HT1080 (cell line): ENCODE data around the gene CLIC3. TPM values are rescaled to one million over a fixed set of nuclear protein-coding genes. Genes with fewer than 3 reads are reported as not detected.

Experiments used
- DNase-seq: peaks from one replicate; pipeline ENCODE4 v3.0.0-alpha.2; 2015; ENCODE audit warnings: low read depth
- total RNA-seq: library from RNA; depleted of rRNA; stranded (reverse); fragments of >200 nt; shearing (Covaris generic); gene quantifications from 2 replicates; pipeline ENCODE4 v1.2.3, GENCODE V29; 2014

The CLIC3 gene
- total RNA-seq, 1 experiment from 2014 or later, result 1.0 TPM

DNA sequence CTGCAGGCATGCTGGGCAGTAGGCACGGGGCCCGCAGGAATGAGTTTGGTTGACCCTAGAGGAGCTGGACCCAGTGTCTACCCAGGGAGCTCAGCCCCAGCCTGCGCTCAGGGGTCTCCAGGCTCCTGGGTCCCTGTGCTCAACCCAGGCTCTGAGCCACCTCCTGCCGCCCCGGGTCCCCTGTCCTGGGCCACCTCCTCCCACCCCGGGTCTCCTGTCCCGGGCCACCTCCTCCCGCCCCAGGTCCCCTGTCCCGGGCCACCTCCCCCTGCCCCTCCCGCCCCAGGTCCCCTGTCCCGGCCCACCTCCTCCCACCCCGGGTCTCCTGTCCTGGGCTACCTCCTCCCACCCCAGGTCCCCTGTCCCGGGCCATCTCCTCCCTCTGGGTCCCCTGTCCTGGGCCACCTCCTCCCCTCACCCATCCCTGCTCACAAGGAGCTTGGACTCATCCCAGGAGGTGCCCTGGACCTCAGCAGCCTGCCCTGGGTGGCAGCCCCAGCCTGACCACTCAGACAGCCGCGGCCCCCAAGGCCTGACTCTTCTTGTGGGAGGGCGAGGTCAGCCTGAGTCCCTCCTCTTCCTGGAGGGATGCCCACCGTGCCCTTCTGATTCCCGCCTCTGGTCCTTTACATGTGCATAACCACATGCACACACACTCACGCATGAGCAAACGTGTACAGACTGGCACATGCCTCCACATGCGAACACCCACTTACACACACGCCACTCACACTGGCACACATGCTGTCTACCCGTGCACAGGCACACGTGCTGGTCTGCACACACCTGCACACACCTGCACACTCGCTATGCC, 41.9 kb downstream of the CLIC3 start:
- DNase-seq, result no peak

DNA sequence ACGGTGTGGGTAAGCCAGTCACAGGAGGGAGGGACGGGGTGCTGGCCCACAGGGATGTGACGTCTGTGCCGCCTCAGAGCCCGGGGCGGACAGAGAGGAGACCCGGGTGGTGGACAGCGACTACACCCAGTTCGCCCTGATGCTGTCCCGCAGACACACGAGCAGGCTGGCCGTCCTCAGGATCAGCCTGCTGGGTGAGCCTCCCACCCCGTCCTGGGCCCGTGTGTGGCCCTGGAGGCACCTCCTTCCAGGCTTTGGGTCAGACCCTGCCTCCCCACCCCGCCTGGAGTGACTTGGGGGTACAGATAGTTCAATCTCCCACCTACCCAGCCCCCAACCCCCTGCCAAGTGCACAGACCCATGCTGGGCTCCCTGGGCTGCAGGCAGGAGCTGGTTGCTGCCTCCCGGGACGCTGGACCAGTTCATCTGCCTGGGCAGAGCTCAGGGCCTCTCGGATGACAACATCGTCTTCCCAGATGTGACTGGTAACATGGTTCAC, 42.5 kb downstream of the CLIC3 start:
- DNase-seq, result no peak

DNA sequence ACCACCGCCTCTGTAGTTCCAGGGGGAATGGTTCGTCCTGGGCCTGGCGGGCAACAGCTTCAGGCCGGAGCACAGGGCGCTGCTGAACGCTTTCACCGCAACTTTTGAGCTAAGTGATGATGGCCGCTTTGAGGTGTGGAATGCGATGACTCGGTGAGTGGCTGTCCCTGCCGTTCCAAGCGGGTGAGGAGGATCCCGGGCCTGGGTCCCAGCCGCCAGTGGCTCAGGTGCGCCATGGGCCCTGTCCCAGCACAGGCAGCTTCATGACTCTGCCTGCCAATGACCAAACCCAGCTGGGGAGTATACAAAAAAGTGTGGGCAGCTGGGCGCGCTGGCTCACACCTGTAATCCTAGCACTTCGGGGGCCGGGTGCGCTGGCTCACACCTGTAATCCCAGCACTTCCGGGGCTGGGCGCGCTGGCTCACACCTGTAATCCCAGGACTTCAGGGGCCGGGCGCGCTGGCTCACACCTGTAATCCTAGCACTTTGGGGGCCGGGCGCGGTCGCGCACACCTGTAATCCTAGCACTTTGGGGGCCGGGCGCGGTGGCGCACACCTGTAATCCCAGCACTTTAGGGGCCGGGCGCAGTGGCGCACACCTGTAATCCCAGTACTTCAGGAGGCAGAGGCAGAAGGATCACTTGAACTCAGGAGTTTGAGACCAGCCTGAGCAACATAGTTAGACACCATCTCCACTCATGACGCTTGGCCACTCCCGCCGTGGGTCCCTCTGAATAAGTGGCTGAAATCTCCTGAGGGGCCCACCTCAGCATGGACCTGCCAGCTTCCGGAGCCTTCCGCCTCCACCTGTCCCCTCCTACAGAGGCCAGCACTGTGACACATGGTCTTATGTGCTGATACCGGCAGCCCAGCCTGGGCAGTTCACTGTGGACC, 43.2 kb downstream of the CLIC3 start:
- DNase-seq, result no peak

DNA sequence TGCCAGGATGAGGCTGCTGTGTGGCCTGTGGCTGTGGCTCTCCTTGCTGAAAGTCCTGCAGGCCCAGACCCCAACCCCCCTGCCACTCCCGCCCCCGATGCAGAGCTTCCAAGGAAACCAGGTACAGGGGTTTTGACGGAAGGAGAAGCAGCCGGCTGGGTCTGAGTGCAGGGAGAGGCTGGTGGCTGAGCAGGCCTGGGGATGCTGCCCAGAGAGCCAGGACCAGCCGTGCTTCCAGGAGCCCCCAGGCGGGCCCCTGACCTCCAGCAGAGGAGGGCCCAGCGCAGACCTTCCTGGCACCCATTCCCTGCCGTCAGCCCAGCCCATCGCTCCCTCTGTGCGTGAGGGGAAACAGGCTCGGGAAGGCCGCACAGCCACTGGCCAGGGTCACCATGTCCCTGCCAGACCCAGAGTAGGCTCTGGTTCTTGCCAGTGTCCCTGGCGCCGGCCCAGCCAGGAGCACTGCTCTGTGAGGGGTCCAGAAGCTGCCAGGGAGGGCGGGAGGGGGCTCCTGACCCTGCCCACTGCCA, 44.0 kb downstream of the CLIC3 start:
- no peak for DNase-seq

DNA sequence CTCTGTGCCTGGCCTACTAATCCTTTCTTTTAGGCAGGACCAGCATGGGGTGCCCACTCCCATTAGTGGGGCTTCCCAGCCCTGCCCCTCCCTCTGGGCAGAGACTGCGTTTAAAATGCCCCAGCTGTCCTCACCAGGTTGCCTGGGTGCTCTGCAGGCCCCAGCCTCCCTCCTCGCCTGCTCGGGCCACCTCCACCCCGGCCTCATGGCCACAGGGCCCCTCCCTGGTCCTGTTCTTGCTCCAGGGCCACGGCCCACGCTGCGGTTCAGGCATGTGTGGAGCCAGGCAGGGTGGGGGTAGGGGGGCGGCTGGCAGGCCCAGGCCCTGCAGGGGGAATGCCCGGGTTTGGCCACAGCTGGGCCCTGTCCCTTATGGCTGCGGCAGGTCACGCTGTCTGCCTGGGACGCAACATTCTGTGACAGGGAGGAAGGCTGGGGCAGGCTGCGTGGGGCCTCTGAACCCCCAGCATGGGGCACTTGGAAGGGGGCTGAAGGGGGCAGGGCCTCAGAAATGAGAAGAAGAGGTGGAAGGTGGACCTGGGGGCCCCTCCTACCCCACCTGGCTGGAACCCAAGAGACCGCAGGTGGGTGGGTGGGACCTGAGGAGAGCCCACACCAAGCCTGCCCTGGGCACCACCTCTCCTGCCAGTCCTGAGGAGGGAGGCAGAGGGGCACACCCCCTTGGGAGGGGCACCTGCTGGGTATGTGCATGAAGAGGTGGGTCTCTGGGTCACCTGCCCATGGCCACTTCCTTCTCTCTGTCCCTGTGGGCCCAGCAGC, 44.6 kb downstream of the CLIC3 start, which contains the start of gene LCN12:
Gene LCN12, plus strand, starts transcription at position 733 of the 780 bp plus-strand sequence. CDS start 55 bp downstream, outside the sequence.
- no peak for DNase-seq

DNA sequence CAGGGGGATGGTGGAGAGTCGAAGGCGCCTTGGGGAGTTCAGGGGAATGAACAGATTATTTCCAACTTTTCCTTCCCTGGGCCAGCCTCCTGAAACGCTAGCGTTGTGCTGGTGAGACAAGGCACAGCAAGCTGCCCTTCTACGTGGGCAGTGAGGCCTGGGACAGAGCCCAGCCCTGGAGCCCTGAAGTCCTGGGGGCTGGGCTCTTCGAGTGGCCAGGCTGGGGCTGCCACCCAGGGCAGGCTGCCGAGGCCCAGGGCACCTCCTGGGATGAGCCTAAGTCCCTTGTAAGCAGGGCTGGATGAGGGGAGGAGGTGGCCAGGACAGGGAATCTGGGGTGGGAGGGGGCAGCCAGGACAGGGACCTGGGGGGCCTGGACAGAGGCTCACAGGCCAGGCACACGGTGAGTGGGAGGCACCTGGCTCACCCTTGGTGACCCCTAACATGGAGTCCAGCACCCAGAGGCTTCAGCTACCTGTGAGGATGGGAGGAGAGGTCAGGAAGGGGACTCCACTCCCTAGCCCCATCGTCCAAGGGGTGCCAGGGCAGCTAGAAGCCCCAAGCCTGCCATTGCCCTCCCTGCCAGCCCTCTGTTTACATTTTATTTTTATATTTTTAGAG, 45.6 kb downstream of the CLIC3 start:
- DNase-seq, result peak; percentile 20

DNA sequence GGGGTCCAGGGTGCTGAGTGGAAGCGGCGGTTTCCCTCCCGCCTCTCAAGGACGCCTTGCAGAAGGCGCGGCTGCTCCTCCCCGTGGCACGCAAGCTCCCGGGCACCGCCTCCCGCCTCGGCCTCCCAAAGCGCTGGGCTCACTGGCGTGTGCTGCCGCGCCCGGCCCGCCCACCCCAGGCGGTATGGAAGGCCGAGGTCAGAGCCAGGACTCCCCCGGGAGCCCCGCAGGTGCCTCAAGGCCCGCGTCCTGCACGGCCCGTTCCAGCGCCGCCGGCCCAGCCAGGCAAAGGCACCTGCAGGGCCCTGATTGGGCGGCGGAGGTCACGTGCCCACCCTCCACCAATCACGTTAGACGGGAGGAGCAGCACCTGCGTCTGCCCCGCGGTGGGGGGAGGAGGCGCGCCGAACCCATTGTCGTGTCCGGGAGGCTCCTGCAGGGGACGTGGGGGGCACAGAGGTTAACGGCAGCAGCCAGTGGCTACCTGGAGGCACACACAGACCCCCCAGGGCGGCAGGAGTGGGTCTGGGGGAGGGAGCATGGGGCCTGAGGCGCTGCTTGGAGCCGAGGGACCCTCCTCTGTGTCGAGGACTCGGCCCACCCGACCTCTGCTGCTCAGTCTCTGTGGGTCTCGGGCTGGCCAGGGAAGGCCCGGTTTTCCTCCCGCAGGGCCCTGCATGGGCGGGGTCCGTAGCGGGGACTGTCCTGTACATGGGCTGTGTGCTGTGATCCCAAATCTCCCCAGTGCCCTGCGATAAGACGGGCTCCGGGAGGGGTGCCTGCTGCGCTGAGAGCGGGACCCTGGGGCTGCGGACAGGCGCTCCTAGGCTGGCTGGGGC, 46.3 kb downstream of the CLIC3 start:
- peak; percentile 76 for DNase-seq

DNA sequence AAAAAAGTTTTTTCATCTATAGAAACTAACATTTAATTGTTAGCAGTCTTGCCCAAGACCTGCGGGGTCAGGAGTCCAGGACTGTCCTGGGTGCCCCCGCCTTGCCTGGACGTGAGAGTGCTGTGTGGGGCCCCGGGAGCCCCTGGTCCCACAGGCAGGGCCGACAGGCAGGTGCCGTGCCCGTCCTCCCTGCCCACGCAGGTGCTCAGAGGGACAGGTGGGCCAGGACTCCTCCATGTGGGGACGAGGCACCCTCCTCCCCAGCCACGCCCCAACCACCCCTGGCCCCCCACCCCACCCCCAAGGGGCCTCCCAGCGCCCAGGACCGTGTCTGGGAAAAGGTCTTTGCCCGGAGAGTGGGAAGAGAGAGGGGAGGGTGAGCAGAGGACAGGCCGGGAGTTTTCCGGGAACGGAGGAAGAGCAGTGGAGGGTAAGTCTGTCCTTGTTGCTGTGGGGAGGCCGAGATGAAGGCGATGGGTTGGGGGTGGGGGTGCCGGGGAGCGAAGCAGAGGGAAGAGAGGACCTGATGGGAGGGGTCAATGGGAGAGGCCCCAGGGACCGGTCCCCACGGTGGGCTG, 47.0 kb downstream of the CLIC3 start:
- no peak for DNase-seq

DNA sequence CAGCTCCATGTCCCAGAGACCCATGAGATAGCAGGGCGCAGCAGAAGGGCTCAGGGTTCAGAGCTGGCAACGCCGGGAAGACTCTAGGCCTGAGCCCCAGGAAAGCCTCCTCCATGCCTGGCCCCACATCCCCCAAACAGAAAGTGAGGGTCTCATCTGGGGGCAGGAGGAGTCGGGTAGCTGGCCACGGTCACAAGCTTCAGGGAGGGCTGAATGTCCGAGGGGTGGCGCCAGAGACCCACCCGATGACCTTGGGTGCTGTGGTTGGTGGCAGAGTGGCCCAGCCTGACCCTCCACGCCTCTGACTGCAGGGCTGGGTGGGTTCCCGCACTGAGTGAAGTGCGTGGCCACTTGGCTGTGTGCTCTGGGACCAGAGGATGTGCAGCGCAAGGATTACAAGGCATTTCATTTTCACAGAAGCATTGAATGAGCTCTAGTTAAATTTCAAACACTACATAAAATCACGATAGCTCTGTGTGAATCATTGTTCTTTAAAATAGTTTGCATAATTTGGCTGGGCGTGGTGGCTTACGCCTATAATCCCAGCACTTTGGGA, 48.3 kb downstream of the CLIC3 start:
- DNase-seq, result peak; percentile 42

DNA sequence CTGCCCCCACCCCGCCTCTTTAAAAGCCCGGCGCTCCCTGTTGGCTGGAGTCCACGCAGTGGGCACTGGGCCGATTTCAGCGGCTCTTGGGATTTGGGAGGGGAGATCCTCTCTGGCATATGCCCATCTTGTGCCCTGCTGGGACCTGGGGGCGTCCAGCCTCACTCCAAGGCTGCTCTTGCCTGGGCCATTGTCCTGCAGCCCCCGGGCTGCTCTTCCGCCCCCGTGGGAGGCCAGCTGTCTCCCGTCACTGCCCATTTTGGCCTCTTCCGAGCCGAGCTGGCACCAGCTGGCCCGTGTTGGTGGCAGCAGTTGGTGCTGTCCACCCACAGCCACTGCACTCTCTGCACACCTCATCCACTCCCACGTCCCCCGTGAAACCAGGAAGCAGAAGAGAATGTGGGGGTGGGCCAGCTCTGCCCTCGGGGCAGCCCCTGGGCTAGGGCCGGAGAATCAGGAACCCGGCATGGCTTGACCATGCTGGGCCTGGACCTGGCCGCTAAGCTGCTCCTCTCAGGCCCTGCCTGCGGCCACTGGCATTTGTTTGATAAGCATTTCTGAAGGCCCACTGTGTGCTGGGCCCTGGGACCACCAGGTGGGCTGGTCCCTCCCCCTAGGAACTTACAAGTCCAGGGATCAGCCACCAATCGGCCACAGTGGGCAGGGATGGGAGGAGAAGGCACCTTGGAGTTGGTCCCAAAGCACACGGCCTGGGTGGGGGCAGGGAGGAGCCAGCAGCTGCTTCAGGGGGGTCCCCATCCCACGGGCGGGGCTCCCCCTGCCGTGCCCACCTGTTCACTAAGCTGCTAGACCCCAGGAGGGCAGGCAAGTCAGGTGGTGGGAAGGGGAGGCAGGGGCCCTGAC, 49.1 kb downstream of the CLIC3 start:
- no peak for DNase-seq

DNA sequence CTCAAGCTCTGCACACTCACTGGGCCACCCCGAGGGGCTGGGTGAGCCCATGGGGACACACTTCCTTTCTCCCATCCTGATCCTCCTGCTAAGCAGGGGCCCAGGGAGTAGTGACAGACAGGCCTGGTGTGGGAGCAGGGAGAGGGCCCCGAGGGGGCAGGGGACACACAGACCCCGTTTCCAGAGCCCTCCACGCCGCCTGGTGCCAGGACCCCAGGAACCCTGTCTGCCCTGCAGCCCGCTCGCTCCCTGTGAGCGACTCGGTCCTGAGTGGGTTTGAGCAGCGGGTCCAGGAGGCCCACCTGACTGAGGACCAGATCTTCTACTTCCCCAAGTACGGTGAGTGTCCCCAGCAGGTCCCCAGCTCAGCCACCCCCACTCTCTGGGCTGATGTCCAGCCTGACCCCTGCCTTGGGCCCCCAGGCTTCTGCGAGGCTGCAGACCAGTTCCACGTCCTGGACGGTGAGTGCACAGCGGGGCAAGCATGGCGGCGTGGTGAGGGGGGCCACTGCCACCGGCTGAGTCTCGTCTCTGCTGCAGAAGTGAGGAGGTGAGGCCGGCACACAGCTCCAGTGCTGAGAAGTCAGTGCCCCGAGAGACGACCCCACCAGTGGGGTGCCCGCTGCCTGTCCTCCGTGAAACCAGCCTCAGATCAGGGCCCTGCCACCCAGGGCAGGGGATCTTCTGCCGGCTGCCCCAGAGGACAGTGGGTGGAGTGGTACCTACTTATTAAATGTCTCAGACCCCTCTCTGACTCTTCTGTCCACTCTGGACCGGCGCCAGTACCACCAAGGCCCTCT, 49.9 kb downstream of the CLIC3 start:
- no peak for DNase-seq

DNA sequence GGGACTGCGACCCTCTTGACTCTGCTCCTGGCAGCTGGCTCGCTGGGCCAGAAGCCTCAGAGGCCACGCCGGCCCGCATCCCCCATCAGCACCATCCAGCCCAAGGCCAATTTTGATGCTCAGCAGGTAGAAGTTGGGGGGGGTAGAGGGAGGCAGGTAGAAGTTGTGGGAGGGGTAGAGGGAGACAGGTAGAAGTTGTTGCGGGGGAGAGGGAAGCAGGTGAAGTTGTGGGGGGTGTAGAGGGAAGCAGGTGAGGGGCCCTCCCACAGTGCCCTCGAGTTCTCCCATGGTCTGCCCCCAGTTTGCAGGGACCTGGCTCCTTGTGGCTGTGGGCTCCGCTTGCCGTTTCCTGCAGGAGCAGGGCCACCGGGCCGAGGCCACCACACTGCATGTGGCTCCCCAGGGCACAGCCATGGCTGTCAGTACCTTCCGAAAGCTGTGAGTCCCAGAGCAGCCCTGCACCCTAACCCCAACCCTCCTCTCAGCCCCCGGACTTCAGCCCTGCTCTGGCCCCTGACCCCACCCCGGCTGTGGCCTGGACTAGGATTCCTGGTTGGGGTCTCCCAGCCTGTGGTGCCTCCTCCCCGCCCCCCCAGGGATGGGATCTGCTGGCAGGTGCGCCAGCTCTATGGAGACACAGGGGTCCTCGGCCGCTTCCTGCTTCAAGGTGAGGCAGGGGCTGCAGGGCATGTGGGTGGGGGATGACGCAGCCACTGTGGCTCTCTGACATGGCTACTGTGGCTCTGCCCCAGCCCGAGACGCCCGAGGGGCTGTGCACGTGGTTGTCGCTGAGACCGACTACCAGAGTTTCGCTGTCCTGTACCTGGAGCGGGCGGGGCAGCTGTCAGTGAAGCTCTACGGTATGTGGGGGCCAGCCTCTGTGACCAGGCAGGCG, 50.8 kb downstream of the CLIC3 start:
- no peak for DNase-seq
